SK-N-SH (cell line): ENCODE data around the gene ZNF665.

Source experiments
- EP300 ChIP-seq, 2 experiments: IDR thresholded peaks; 2 replicates each; pipeline versions ENCODE4 v1.4.0 to v1.6.1; 2012; ENCODE audit warnings: borderline replicate concordance in 1 of 2, low read depth in 1 of 2, low read length in 1 of 2
- EZH2phosphoT487 ChIP-seq: fragments of 200-600 bp; sonication (generic); IDR thresholded peaks from 2 replicates; pipeline ENCODE4 v1.6.1; 2017; ENCODE audit warnings: low read depth, mixed run types, mild to moderate bottlenecking, antibody characterized with exemption, moderate library complexity, borderline replicate concordance
- FOXM1 ChIP-seq: IDR thresholded peaks from 2 replicates; pipeline ENCODE4 v1.4.0; 2012; ENCODE audit warnings: low read depth, mild to moderate bottlenecking
- JUND ChIP-seq: IDR thresholded peaks from 2 replicates; pipeline ENCODE4 v1.4.0; 2012
- MXI1 ChIP-seq: IDR thresholded peaks from 2 replicates; pipeline ENCODE4 v1.6.1; 2012; ENCODE audit warnings: mild to moderate bottlenecking, low read depth, low read length, improper control_type of control experiment
- POLR2AphosphoS5 ChIP-seq: IDR thresholded peaks from 2 replicates; pipeline ENCODE4 v1.6.1; 2012; ENCODE audit warnings: low read depth, low read length
- RFX5 ChIP-seq: IDR thresholded peaks from 2 replicates; pipeline ENCODE4 v1.6.1; 2012; ENCODE audit warnings: mild to moderate bottlenecking, improper control_type of control experiment, low read length
- SIN3A ChIP-seq: IDR thresholded peaks from 2 replicates; pipeline ENCODE4 v1.6.1; 2012; ENCODE audit warnings: low read depth, mild to moderate bottlenecking, low read length, moderate library complexity, borderline replicate concordance
- SMC3 ChIP-seq: IDR thresholded peaks from 2 replicates; pipeline ENCODE4 v1.6.1; 2012; ENCODE audit warnings: low read depth, low read length, improper control_type of control experiment
- USF1 ChIP-seq: IDR thresholded peaks from 2 replicates; pipeline ENCODE4 v1.4.0; 2012; ENCODE audit warnings: low read depth, borderline replicate concordance
- YY1 ChIP-seq: IDR thresholded peaks from 2 replicates; pipeline ENCODE4 v1.4.0; 2012; ENCODE audit warnings: low read depth, mild to moderate bottlenecking
- TF ChIP-seq, protein P1 (sequence below): fragments of 200-600 bp; sonication (generic); IDR thresholded peaks from 2 replicates; pipeline ENCODE4 v1.6.1; 2017; ENCODE audit warnings: antibody characterized with exemption, mild to moderate bottlenecking, moderate library complexity
- TF ChIP-seq, protein P2 (sequence below): IDR thresholded peaks from 2 replicates; pipeline ENCODE4 v1.4.0; 2012; ENCODE audit warnings: low read depth
- TF ChIP-seq, protein P3 (sequence below): IDR thresholded peaks from 2 replicates; pipeline ENCODE4 v1.6.1; 2012; ENCODE audit warnings: mild to moderate bottlenecking, low read depth, low read length, moderate library complexity

DNA sequence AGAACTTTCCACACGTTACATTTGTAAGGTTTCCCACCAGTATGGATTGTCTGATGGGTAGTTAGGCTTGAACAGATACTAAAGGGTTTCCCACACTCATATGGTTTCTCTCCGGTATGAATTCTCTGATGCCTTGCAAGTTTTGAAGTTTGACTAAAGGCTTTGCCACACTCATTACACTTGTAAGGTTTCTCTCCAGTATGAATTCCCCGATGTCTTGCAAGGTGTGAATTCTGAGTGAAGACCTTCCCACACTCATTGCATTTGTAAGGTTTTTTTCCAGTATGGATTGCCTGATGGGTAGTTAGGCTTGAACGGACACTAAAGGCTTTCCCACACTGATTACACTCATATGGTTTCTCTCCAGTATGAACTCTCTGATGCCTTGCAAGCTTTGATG is 52.8 kb downstream of the ZNF665 start:
- no peak for TF ChIP-seq YY1
- TF ChIP-seq, protein P1, sequence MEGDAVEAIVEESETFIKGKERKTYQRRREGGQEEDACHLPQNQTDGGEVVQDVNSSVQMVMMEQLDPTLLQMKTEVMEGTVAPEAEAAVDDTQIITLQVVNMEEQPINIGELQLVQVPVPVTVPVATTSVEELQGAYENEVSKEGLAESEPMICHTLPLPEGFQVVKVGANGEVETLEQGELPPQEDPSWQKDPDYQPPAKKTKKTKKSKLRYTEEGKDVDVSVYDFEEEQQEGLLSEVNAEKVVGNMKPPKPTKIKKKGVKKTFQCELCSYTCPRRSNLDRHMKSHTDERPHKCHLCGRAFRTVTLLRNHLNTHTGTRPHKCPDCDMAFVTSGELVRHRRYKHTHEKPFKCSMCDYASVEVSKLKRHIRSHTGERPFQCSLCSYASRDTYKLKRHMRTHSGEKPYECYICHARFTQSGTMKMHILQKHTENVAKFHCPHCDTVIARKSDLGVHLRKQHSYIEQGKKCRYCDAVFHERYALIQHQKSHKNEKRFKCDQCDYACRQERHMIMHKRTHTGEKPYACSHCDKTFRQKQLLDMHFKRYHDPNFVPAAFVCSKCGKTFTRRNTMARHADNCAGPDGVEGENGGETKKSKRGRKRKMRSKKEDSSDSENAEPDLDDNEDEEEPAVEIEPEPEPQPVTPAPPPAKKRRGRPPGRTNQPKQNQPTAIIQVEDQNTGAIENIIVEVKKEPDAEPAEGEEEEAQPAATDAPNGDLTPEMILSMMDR: no peak
- TF ChIP-seq, protein P2, sequence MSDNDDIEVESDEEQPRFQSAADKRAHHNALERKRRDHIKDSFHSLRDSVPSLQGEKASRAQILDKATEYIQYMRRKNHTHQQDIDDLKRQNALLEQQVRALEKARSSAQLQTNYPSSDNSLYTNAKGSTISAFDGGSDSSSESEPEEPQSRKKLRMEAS: no peak
- TF ChIP-seq, protein P3, sequence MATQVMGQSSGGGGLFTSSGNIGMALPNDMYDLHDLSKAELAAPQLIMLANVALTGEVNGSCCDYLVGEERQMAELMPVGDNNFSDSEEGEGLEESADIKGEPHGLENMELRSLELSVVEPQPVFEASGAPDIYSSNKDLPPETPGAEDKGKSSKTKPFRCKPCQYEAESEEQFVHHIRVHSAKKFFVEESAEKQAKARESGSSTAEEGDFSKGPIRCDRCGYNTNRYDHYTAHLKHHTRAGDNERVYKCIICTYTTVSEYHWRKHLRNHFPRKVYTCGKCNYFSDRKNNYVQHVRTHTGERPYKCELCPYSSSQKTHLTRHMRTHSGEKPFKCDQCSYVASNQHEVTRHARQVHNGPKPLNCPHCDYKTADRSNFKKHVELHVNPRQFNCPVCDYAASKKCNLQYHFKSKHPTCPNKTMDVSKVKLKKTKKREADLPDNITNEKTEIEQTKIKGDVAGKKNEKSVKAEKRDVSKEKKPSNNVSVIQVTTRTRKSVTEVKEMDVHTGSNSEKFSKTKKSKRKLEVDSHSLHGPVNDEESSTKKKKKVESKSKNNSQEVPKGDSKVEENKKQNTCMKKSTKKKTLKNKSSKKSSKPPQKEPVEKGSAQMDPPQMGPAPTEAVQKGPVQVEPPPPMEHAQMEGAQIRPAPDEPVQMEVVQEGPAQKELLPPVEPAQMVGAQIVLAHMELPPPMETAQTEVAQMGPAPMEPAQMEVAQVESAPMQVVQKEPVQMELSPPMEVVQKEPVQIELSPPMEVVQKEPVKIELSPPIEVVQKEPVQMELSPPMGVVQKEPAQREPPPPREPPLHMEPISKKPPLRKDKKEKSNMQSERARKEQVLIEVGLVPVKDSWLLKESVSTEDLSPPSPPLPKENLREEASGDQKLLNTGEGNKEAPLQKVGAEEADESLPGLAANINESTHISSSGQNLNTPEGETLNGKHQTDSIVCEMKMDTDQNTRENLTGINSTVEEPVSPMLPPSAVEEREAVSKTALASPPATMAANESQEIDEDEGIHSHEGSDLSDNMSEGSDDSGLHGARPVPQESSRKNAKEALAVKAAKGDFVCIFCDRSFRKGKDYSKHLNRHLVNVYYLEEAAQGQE: no peak
- no peak for TF ChIP-seq POLR2AphosphoS5
- TF ChIP-seq JUND: no peak
- no peak for TF ChIP-seq EZH2phosphoT487
- no peak for TF ChIP-seq USF1
- TF ChIP-seq SIN3A: no peak
- TF ChIP-seq EP300 (IDR thresholded peaks at IDR 0.05; ENCODE audit: borderline replicate concordance in 1 of 2, low read depth in 1 of 2, low read length in 1 of 2): no peak
- no peak for TF ChIP-seq RFX5
- TF ChIP-seq MXI1: no peak
- no peak for TF ChIP-seq FOXM1
- TF ChIP-seq SMC3: no peak
